Measurements from ENCODE around the gene GBP3.
"Not testable (repeated sequence)": the region's sequence is repeated elsewhere in the genome, so short reads cannot be mapped to it uniquely, and the experiment has no call there.

The GBP3 gene

GRCh38 chr1:89001510-89001909 lies 21.2 kb downstream of the GBP3 start:
- no peaks in the 10 kb centered on the region for H3K9me3 ChIP-seq (ENCODE audit: control insufficient read depth in 2 of 2, low read length in 2 of 2)
- H3K4me3 ChIP-seq (ENCODE audit: low read length in 2 of 2): no peak overlapping the region
- no peak overlapping the region for H3K9ac ChIP-seq (ENCODE audit: low read length in 2 of 2)
- no peaks in the 10 kb centered on the region for H3K4me1 ChIP-seq (ENCODE audit: control insufficient read depth, insufficient read depth, low read length)
- H3K27ac ChIP-seq (ENCODE audit: low read length): no peak overlapping the region
- peaks cover 0 to 4% of the 10 kb centered on the region in 2 donors for H3K36me3 ChIP-seq (ENCODE audit: control insufficient read depth in 2 of 2, insufficient read depth in 2 of 2, low read length in 2 of 2)
- H3K27me3 ChIP-seq (ENCODE audit: control insufficient read depth in 1 of 2, insufficient read depth in 2 of 2, low read length in 2 of 2): no peaks in the 10 kb centered on the region

GRCh38 chr1:88998716-88999115 lies 23.9 kb downstream of the GBP3 start:
- Histone ChIP-seq H3K4me1 (ENCODE audit: control insufficient read depth, insufficient read depth, low read length) (peaks cover under 1% of the 10 kb centered on the region), H3K9ac (ENCODE audit: low read length in 2 of 2) (no peak overlapping the region), H3K9me3 (ENCODE audit: control insufficient read depth in 2 of 2, low read length in 2 of 2) (no peaks in the 10 kb centered on the region), H3K27ac (ENCODE audit: low read length) (no peak overlapping the region), H3K27me3 (ENCODE audit: control insufficient read depth in 1 of 2, insufficient read depth in 2 of 2, low read length in 2 of 2) (no peaks in the 10 kb centered on the region), H3K36me3 (ENCODE audit: control insufficient read depth in 2 of 2, insufficient read depth in 2 of 2, low read length in 2 of 2) (no peaks in the 10 kb centered on the region), H3K4me3 (ENCODE audit: low read length in 2 of 2) (no peak overlapping the region)

GRCh38 chr1:88990426-88990825 lies 32.2 kb downstream of the GBP3 start:
- Histone ChIP-seq H3K27ac (ENCODE audit: low read length) (no peak overlapping the region), H3K9me3 (ENCODE audit: control insufficient read depth in 2 of 2, low read length in 2 of 2) (no peaks in the 10 kb centered on the region), H3K36me3 (ENCODE audit: control insufficient read depth in 2 of 2, insufficient read depth in 2 of 2, low read length in 2 of 2) (peaks cover 0 to 5% of the 10 kb centered on the region in 2 donors), H3K4me3 (ENCODE audit: low read length in 2 of 2) (no peak overlapping the region), H3K9ac (ENCODE audit: low read length in 2 of 2) (no peak overlapping the region), H3K4me1 (ENCODE audit: control insufficient read depth, insufficient read depth, low read length) (peaks cover 12% of the 10 kb centered on the region), H3K27me3 (ENCODE audit: control insufficient read depth in 1 of 2, insufficient read depth in 2 of 2, low read length in 2 of 2) (no peaks in the 10 kb centered on the region)

GRCh38 chr1:88985692-88986091 lies 37.0 kb downstream of the GBP3 start:
- no peaks in the 10 kb centered on the region for H3K27me3 ChIP-seq (ENCODE audit: control insufficient read depth in 1 of 2, insufficient read depth in 2 of 2, low read length in 2 of 2)
- H3K9me3 ChIP-seq (ENCODE audit: control insufficient read depth in 2 of 2, low read length in 2 of 2): no peaks in the 10 kb centered on the region
- H3K9ac ChIP-seq (ENCODE audit: low read length in 2 of 2): no peak overlapping the region
- peaks cover 9% of the 10 kb centered on the region for H3K4me1 ChIP-seq (ENCODE audit: control insufficient read depth, insufficient read depth, low read length)
- H3K4me3 ChIP-seq (ENCODE audit: low read length in 2 of 2): no peak overlapping the region
- H3K27ac ChIP-seq (ENCODE audit: low read length): no peak overlapping the region
- peaks cover 0 to 6% of the 10 kb centered on the region in 2 donors for H3K36me3 ChIP-seq (ENCODE audit: control insufficient read depth in 2 of 2, insufficient read depth in 2 of 2, low read length in 2 of 2)

GRCh38 chr1:88985032-88985431 lies 37.6 kb downstream of the GBP3 start:
- Histone ChIP-seq H3K27ac (ENCODE audit: low read length) (peak overlapping the region; percentile 19), H3K4me1 (ENCODE audit: control insufficient read depth, insufficient read depth, low read length) (peaks cover 9% of the 10 kb centered on the region), H3K36me3 (ENCODE audit: control insufficient read depth in 2 of 2, insufficient read depth in 2 of 2, low read length in 2 of 2) (peaks cover 0 to 6% of the 10 kb centered on the region in 2 donors), H3K27me3 (ENCODE audit: control insufficient read depth in 1 of 2, insufficient read depth in 2 of 2, low read length in 2 of 2) (no peaks in the 10 kb centered on the region), H3K9ac (ENCODE audit: low read length in 2 of 2) (no peak overlapping the region), H3K4me3 (ENCODE audit: low read length in 2 of 2) (no peak overlapping the region), H3K9me3 (ENCODE audit: control insufficient read depth in 2 of 2, low read length in 2 of 2) (no peaks in the 10 kb centered on the region)

- Histone ChIP-seq H3K4me3 (ENCODE audit: low read length in 2 of 2) (peak overlapping the region in 1 of 2 donors; percentile 0), H3K4me1 (ENCODE audit: control insufficient read depth, insufficient read depth, low read length) (peaks cover 9% of the 10 kb centered on the region), H3K27ac (ENCODE audit: low read length) (peak overlapping the region; percentile 19), H3K9ac (ENCODE audit: low read length in 2 of 2) (no peak overlapping the region), H3K36me3 (ENCODE audit: control insufficient read depth in 2 of 2, insufficient read depth in 2 of 2, low read length in 2 of 2) (peaks cover 0 to 6% of the 10 kb centered on the region in 2 donors), H3K27me3 (ENCODE audit: control insufficient read depth in 1 of 2, insufficient read depth in 2 of 2, low read length in 2 of 2) (no peaks in the 10 kb centered on the region), H3K9me3 (ENCODE audit: control insufficient read depth in 2 of 2, low read length in 2 of 2) (no peaks in the 10 kb centered on the region)
These were observed 38.1 kb downstream of the GBP3 start for GRCh38 chr1:88984569-88984968.

- H3K27ac ChIP-seq (ENCODE audit: low read length): no peak overlapping the region
- no peaks in the 10 kb centered on the region for H3K9me3 ChIP-seq (ENCODE audit: control insufficient read depth in 2 of 2, low read length in 2 of 2)
- H3K4me3 ChIP-seq (ENCODE audit: low read length in 2 of 2): peak overlapping the region in 1 of 2 donors; percentile 0
- H3K27me3 ChIP-seq (ENCODE audit: control insufficient read depth in 1 of 2, insufficient read depth in 2 of 2, low read length in 2 of 2): no peaks in the 10 kb centered on the region
- H3K4me1 ChIP-seq (ENCODE audit: control insufficient read depth, insufficient read depth, low read length): peaks cover 9% of the 10 kb centered on the region
- peaks cover 0 to 6% of the 10 kb centered on the region in 2 donors for H3K36me3 ChIP-seq (ENCODE audit: control insufficient read depth in 2 of 2, insufficient read depth in 2 of 2, low read length in 2 of 2)
- H3K9ac ChIP-seq (ENCODE audit: low read length in 2 of 2): no peak overlapping the region
These were observed 38.7 kb downstream of the GBP3 start for GRCh38 chr1:88983791-88984559.

- peaks cover 0 to 6% of the 10 kb centered on the region in 2 donors for H3K36me3 ChIP-seq (ENCODE audit: control insufficient read depth in 2 of 2, insufficient read depth in 2 of 2, low read length in 2 of 2)
- H3K4me1 ChIP-seq (ENCODE audit: control insufficient read depth, insufficient read depth, low read length): peaks cover 9% of the 10 kb centered on the region
These were observed 40.6 kb downstream of the GBP3 start for GRCh38 chr1:88982055-88982454.

GRCh38 chr1:88981506-88981905 lies 41.2 kb downstream of the GBP3 start:
- not testable (repeated sequence) for H3K4me3 ChIP-seq (ENCODE audit: low read length in 2 of 2); H3K9me3 ChIP-seq (ENCODE audit: control insufficient read depth in 2 of 2, low read length in 2 of 2); H3K27ac ChIP-seq (ENCODE audit: low read length); H3K27me3 ChIP-seq (ENCODE audit: control insufficient read depth in 1 of 2, insufficient read depth in 2 of 2, low read length in 2 of 2); H3K4me1 ChIP-seq (ENCODE audit: control insufficient read depth, insufficient read depth, low read length); H3K9ac ChIP-seq (ENCODE audit: low read length in 2 of 2); H3K36me3 ChIP-seq (ENCODE audit: control insufficient read depth in 2 of 2, insufficient read depth in 2 of 2, low read length in 2 of 2)

More at GRCh38 chr1:88982055-88982454, 40.6 kb downstream of the GBP3 start:
- Histone ChIP-seq H3K27me3 (ENCODE audit: control insufficient read depth in 1 of 2, insufficient read depth in 2 of 2, low read length in 2 of 2) (no peaks in the 10 kb centered on the region), H3K9me3 (ENCODE audit: control insufficient read depth in 2 of 2, low read length in 2 of 2) (no peaks in the 10 kb centered on the region), H3K9ac (ENCODE audit: low read length in 2 of 2) (no peak overlapping the region), H3K27ac (ENCODE audit: low read length) (no peak overlapping the region), H3K4me3 (ENCODE audit: low read length in 2 of 2) (no peak overlapping the region)

GRCh38 chr1:88980870-88981269 lies 41.8 kb downstream of the GBP3 start:
- H3K27ac ChIP-seq (ENCODE audit: low read length): no peak overlapping the region
- peaks cover 9% of the 10 kb centered on the region for H3K4me1 ChIP-seq (ENCODE audit: control insufficient read depth, insufficient read depth, low read length)

GRCh38 chr1:88979749-88980116 lies 42.9 kb downstream of the GBP3 start:
- Histone ChIP-seq H3K9ac (ENCODE audit: low read length in 2 of 2) (no peak overlapping the region), H3K27me3 (ENCODE audit: control insufficient read depth in 1 of 2, insufficient read depth in 2 of 2, low read length in 2 of 2) (no peaks in the 10 kb centered on the region), H3K27ac (ENCODE audit: low read length) (no peak overlapping the region), H3K36me3 (ENCODE audit: control insufficient read depth in 2 of 2, insufficient read depth in 2 of 2, low read length in 2 of 2) (peaks cover 0 to 2% of the 10 kb centered on the region in 2 donors), H3K9me3 (ENCODE audit: control insufficient read depth in 2 of 2, low read length in 2 of 2) (no peaks in the 10 kb centered on the region), H3K4me3 (ENCODE audit: low read length in 2 of 2) (no peak overlapping the region), H3K4me1 (ENCODE audit: control insufficient read depth, insufficient read depth, low read length) (peaks cover under 1% of the 10 kb centered on the region)

More at GRCh38 chr1:88980870-88981269, 41.8 kb downstream of the GBP3 start:
- H3K4me3 ChIP-seq (ENCODE audit: low read length in 2 of 2): no peak overlapping the region
- H3K36me3 ChIP-seq (ENCODE audit: control insufficient read depth in 2 of 2, insufficient read depth in 2 of 2, low read length in 2 of 2): peaks cover 0 to 2% of the 10 kb centered on the region in 2 donors
- H3K9ac ChIP-seq (ENCODE audit: low read length in 2 of 2): no peak overlapping the region
- no peaks in the 10 kb centered on the region for H3K27me3 ChIP-seq (ENCODE audit: control insufficient read depth in 1 of 2, insufficient read depth in 2 of 2, low read length in 2 of 2)
- no peaks in the 10 kb centered on the region for H3K9me3 ChIP-seq (ENCODE audit: control insufficient read depth in 2 of 2, low read length in 2 of 2)
